ENCODE results near the gene CLN6. TPM values are rescaled to one million over a fixed set of nuclear protein-coding genes. Genes with fewer than 3 reads are reported as not detected.
"Not testable (repeated sequence)": the region's sequence is repeated elsewhere in the genome, so short reads cannot be mapped to it uniquely, and the experiment has no call there.

Gene CLN6
- polyA plus RNA-seq, 10 donors = 14.0 to 19.6 (median 16.7) TPM

- DNase-seq = no peak
These were observed 4.8 kb downstream of the CLN6 start for GRCh38 chr15:68224546-68225250.

- DNase-seq = no peak
These were observed 5.4 kb downstream of the CLN6 start for GRCh38 chr15:68224108-68224507.

- no peak for DNase-seq
These were observed 6.4 kb downstream of the CLN6 start for GRCh38 chr15:68223171-68223570.

- not testable (repeated sequence) for DNase-seq
These were observed 7.1 kb downstream of the CLN6 start for GRCh38 chr15:68222432-68222743.

GRCh38 chr15:68221530-68222431 is 7.7 kb downstream of the CLN6 start:
- not testable (repeated sequence) for DNase-seq

GRCh38 chr15:68220967-68221366 is 8.6 kb downstream of the CLN6 start:
- no peak for DNase-seq

GRCh38 chr15:68220489-68220888 is 9.0 kb downstream of the CLN6 start:
- no peak for DNase-seq

GRCh38 chr15:68218847-68219798 is 10.4 kb downstream of the CLN6 start:
- DNase-seq = no peak

- no peak for DNase-seq
These were observed 11.2 kb downstream of the CLN6 start for GRCh38 chr15:68218331-68218730.

- DNase-seq = no peak
These were observed 12.2 kb downstream of the CLN6 start for GRCh38 chr15:68217341-68217740.

- no peak for DNase-seq
These were observed 14.7 kb downstream of the CLN6 start for GRCh38 chr15:68214838-68215254.

GRCh38 chr15:68213991-68214837 is 15.3 kb downstream of the CLN6 start:
- no peak for DNase-seq

GRCh38 chr15:68213491-68213845 is 16.1 kb downstream of the CLN6 start:
- not testable (repeated sequence) for DNase-seq

GRCh38 chr15:68211656-68212320 is 17.7 kb downstream of the CLN6 start:
- DNase-seq = no peak

- DNase-seq = peak; percentile 49 to 84 (median 67)
These were observed 18.5 kb downstream of the CLN6 start for GRCh38 chr15:68210821-68211655.

- no peak for DNase-seq
These were observed 19.1 kb downstream of the CLN6 start for GRCh38 chr15:68210409-68210756.

- DNase-seq = no peak
These were observed 19.7 kb downstream of the CLN6 start for GRCh38 chr15:68209735-68210408.

GRCh38 chr15:68209272-68209671 is 20.3 kb downstream of the CLN6 start:
- DNase-seq = no peak

GRCh38 chr15:68208636-68209240 is 20.8 kb downstream of the CLN6 start:
- DNase-seq = no peak
